Immature natural killer cell (primary cell): ENCODE data around the gene FUT1. TPM values are rescaled to one million over a fixed set of nuclear protein-coding genes. Genes with fewer than 3 reads are reported as not detected.

Source experiments
- DNase-seq, 3 donors: peaks; one replicate each; pipeline ENCODE4 v3.0.0; 2022; ENCODE audit warnings: mixed read lengths in 1 of 3
- H3K27ac Mint-ChIP-seq, 6 donors: one replicate each; pipeline ENCODE4 v1.8.0; 2020; ENCODE audit warnings: mixed read lengths in 6 of 6, mild to moderate bottlenecking in 5 of 6, inconsistent platforms in 4 of 6, moderate library complexity in 3 of 6
- H3K27me3 Mint-ChIP-seq, 3 donors: one replicate each; pipeline ENCODE4 v1.8.0; 2020 to 2021; ENCODE audit warnings: low read depth in 3 of 3, mild to moderate bottlenecking in 3 of 3, mixed read lengths in 3 of 3, moderate library complexity in 3 of 3, inconsistent platforms in 1 of 3
- H3K36me3 Mint-ChIP-seq, 3 donors: one replicate each; pipeline ENCODE4 v1.8.0; 2020; ENCODE audit warnings: mixed read lengths in 3 of 3, inconsistent platforms in 2 of 3, mild to moderate bottlenecking in 2 of 3
- H3K4me1 Mint-ChIP-seq, 2 donors: one replicate each; pipeline ENCODE4 v1.8.0; 2020; ENCODE audit warnings: inconsistent platforms in 2 of 2, mild to moderate bottlenecking in 2 of 2, mixed read lengths in 2 of 2, moderate library complexity in 1 of 2
- H3K4me3 Mint-ChIP-seq, 5 donors: one replicate each; pipeline ENCODE4 v1.8.0; 2020; ENCODE audit warnings: mild to moderate bottlenecking in 5 of 5, mixed read lengths in 5 of 5, inconsistent platforms in 3 of 5, moderate library complexity in 3 of 5
- H3K9me3 Mint-ChIP-seq, 6 donors: one replicate each; pipeline ENCODE4 v1.8.0; 2020; ENCODE audit warnings: mild to moderate bottlenecking in 6 of 6, mixed read lengths in 6 of 6, inconsistent platforms in 4 of 6, moderate library complexity in 3 of 6
- polyA plus RNA-seq, 3 donors: library from polyadenylated mRNA; unstranded; fragments of 300-500 nt; fragmentation: Illumina TruSeq; gene quantifications; one replicate each; pipeline ENCODE4 v1.2.3, GENCODE V29; 2021

The FUT1 gene
- polyA plus RNA-seq, 3 donors from 2014 or later, result not detected

DNA sequence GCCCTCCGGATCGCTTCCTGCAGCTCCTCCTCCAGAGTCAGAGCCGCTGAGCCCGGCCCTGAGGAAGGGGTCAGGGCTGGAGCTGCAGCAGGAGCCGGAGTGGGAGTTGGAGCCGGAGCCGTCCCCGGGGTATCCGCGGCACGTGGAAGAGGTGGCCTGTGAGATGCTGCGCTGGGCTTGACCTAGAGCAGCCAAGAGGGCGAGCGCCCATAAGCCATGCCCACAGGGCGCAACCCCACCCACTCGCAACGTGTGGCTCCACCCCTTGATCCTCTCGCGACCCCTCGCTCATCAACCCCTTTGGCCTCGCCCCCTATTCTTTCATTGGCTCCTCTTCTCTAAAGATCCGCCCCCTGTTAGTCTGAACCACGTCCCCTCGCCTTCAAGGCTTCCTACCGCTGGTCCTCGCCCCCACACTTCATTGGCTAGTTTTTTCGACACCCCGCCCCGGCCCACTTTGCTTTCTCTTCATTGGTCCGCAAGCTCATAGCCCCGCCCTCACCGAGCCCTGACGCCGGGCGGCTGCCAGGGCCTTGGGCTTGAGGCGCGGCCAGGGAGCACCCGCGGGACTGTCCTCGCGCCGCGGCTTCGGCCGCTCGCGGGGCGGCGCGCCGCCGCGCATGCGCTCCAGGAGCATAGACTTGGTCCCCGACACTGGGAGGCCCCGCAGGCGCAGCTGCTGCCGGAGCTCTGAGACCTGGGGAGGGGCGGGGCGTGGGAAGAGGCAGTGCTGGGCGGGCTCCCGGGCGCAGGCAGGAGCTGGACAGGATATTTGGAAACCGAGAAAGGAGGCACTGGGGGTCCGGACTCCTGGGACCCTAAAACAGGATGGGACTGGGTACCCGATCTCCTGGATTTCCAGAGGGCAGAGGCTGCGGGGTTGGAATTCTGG lies 38.3 kb downstream of the FUT1 start:
- Mint-ChIP-seq H3K27ac (peak overlapping the region; percentile 43 to 88 (median 76)), H3K9me3 (no peaks in the 10 kb centered on the region), H3K4me1 (peaks cover 11 to 14% of the 10 kb centered on the region in 2 donors), H3K36me3 (no peaks in the 10 kb centered on the region), H3K27me3 (peaks cover 2 to 4% (median 3%) of the 10 kb centered on the region in 3 donors), H3K4me3 (peak overlapping the region; percentile 78 to 86 (median 84))
- DNase-seq, result peak; percentile 98 to 99 (median 98)

DNA sequence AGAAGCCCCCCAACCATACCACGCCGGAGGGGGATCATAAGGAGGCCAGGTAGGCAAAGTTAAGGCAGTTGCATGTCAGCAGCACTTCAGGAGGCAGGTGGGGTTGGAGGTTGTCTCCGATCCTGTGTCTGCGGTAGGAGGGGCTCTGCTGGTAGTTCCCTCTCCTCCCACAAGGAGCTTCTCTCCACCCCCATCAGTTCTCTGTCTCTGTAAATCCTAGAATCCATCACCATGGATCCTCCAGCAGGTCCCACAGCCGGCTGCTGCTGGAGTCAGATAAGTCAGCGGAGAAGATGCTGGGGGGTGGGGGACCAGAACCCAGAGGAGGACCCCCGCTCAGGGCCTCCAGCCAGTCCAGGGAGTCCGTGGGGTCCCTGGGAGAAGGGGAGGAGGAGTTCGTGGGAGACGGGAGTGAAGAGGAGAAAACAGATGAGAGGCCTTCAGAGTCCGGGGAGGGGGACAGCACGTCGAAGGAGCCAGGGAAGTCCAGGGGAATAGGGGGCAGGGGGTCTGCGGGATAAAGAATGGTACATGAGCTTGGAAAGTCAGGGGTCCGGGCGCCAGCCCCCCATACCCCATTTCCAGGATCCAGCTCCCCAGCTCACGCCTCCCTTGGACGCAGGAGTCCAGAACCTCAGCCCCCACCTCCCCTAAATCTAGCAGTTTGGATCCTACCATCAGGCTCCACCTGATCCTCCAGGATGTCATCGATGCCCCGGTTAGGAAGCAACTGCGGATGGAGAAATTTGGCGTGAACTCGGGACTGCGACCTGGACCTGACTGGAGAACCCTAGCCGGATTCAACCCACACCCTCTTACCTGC lies 39.2 kb downstream of the FUT1 start:
- H3K27ac Mint-ChIP-seq, result peak overlapping the region in 4 of 6 donors; percentile 7 to 78 (median 41)
- H3K9me3 Mint-ChIP-seq, result no peaks in the 10 kb centered on the region
- peaks cover 11 to 14% of the 10 kb centered on the region in 2 donors for H3K4me1 Mint-ChIP-seq
- H3K27me3 Mint-ChIP-seq, result peaks cover 2 to 4% (median 3%) of the 10 kb centered on the region in 3 donors
- no peaks in the 10 kb centered on the region for H3K36me3 Mint-ChIP-seq
- no peak for DNase-seq
- H3K4me3 Mint-ChIP-seq, result peak overlapping the region; percentile 78 to 86 (median 84)

DNA sequence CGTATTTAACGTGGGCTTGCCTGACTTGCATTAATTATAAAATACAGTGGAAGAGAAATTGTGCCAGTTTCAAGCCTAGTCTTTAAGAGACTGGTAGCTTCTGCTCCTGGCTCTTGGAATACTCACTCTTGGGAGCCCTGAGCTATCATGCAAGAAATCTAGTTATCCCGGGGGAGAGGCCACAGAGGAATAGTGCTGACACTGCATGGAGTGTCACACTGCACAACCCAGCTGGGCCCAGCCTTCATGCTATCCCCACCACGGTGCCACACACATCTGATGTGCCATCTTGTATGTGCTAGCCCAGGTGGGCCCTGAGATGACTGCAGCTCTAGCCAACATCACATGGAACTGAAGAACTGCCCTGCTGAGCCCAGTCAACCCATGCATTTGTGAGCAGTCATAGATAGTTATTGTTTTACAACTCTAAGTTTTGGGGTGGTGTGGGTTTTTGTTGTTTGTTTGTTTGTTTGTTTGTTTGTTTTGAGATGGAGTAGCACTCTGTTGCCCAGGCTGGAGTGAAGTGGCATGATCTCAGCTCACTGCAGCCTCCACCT lies 41.3 kb downstream of the FUT1 start:
- Mint-ChIP-seq H3K27ac (no peak overlapping the region), H3K4me3 (peak overlapping the region in 2 of 5 donors; percentile 18 to 25), H3K36me3 (peaks cover 4 to 5% (median 4%) of the 10 kb centered on the region in 3 donors), H3K9me3 (no peaks in the 10 kb centered on the region), H3K27me3 (peaks cover 2 to 3% (median 3%) of the 10 kb centered on the region in 3 donors), H3K4me1 (peaks cover 11 to 14% of the 10 kb centered on the region in 2 donors)
- DNase-seq, result no peak

DNA sequence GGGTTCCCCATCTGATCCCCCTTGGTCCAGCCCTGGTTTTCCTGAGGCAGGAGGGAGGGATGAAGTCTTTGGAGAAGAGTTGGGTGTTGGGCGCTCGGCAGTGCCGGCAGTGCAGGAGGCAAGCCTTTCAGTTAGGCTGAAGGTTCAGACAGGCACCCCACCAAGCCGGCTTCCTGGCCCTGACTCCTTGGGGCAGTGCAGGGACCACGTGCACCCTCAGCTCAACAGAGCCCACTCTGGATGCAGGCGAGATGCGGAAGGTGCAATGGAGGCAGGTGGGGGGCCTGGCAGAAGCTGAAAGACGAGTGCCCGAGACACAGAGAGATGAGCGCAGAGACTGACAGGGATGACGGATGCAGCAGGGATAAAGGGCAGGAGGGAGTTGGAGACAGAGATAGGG lies 44.0 kb downstream of the FUT1 start:
- H3K4me3 Mint-ChIP-seq, result no peak overlapping the region
- peaks cover 4 to 9% (median 4%) of the 10 kb centered on the region in 3 donors for H3K36me3 Mint-ChIP-seq
- H3K27ac Mint-ChIP-seq, result no peak overlapping the region

DNA sequence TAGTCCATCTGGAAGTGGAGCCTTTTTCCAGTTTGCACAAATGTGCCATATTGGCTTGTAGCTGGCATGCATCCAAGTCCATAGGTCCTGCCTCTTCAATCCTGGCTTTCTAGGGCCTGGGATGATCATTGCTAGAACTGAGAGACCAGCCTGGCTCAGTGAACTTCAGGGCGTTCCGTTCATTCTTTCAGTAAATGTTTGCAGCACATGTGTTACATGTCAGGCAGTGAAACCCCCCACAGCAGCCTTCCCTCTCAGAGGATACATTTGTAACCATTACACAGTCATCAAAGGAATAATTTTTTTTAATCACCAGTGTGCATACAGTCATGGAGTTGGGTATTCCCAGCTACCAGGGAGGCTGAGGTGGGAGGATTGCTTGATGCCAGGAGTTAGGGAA lies 47.0 kb downstream of the FUT1 start:
- peaks cover 4 to 19% (median 9%) of the 10 kb centered on the region in 3 donors for H3K36me3 Mint-ChIP-seq
- H3K4me3 Mint-ChIP-seq, result no peak overlapping the region
- no peak for DNase-seq
- no peaks in the 10 kb centered on the region for H3K9me3 Mint-ChIP-seq
- H3K4me1 Mint-ChIP-seq, result no peaks in the 10 kb centered on the region
- no peak overlapping the region for H3K27ac Mint-ChIP-seq
- H3K27me3 Mint-ChIP-seq, result peaks cover 0 to 2% (median 0%) of the 10 kb centered on the region in 3 donors

More for the DNA sequence above, 44.0 kb downstream of the FUT1 start:
- Mint-ChIP-seq H3K27me3 (peaks cover 0 to 2% (median 0%) of the 10 kb centered on the region in 3 donors), H3K9me3 (no peaks in the 10 kb centered on the region), H3K4me1 (peaks cover 0 to 2% of the 10 kb centered on the region in 2 donors)
- DNase-seq, result no peak

DNA sequence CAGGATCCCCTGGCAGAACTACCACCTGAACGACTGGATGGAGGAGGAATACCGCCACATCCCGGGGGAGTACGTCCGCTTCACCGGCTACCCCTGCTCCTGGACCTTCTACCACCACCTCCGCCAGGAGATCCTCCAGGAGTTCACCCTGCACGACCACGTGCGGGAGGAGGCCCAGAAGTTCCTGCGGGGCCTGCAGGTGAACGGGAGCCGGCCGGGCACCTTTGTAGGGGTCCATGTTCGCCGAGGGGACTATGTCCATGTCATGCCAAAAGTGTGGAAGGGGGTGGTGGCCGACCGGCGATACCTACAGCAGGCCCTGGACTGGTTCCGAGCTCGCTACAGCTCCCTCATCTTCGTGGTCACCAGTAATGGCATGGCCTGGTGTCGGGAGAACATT lies 49.1 kb downstream of the FUT1 start:
- Mint-ChIP-seq H3K9me3 (no peaks in the 10 kb centered on the region), H3K4me1 (no peaks in the 10 kb centered on the region), H3K36me3 (peaks cover 4 to 19% (median 13%) of the 10 kb centered on the region in 3 donors), H3K27ac (no peak overlapping the region), H3K27me3 (peaks cover 0 to 5% (median 1%) of the 10 kb centered on the region in 3 donors), H3K4me3 (no peak overlapping the region)
- DNase-seq, result no peak

DNA sequence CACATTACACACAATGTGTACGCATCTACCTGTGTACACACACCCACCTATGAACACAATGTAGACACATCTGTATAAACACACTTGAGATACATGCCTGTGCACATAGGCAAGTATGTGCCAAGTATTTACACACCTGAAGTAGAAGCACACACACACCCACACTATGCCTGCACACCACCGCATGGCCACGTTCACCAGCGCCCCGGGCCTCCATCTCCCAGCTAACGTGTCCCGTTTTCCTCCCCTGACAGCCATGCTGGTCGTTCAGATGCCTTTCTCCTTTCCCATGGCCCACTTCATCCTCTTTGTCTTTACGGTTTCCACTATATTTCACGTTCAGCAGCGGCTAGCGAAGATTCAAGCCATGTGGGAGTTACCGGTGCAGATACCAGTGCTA lies 49.7 kb downstream of the FUT1 start:
- Mint-ChIP-seq H3K27ac (no peak overlapping the region), H3K36me3 (peaks cover 4 to 19% (median 13%) of the 10 kb centered on the region in 3 donors), H3K27me3 (peaks cover 0 to 3% (median 1%) of the 10 kb centered on the region in 3 donors), H3K4me3 (no peak overlapping the region), H3K4me1 (no peaks in the 10 kb centered on the region), H3K9me3 (no peaks in the 10 kb centered on the region)
- no peak for DNase-seq

DNA sequence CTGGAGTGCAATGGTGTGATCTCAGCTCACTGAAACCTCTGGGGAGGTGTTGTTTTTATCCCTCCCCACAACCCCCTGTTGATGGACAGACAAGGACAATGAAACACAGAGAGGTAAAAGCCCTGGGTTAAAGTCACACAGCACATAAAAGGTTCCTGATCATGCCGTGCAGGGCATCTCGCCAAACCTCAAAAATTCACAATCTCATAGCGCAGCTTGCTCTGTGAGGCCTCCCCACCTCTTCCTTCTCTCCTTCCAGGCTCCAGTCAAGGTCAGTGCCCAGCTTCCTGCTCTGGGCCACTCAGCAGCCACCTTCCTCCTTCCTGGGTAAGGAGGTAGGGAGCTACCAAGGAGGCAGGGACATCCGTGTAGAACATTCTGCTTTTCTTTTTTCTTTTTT lies 54.4 kb downstream of the FUT1 start:
- DNase-seq, result no peak
- Mint-ChIP-seq H3K9me3 (no peaks in the 10 kb centered on the region), H3K27ac (no peak overlapping the region), H3K36me3 (peaks cover 0 to 10% (median 9%) of the 10 kb centered on the region in 3 donors), H3K27me3 (peaks cover 0 to 8% (median 8%) of the 10 kb centered on the region in 3 donors), H3K4me1 (peaks cover 0 to 6% of the 10 kb centered on the region in 2 donors), H3K4me3 (no peak overlapping the region)

Other genes with a start within 250 kb of the FUT1 start
- gene LMTK3, start 240.8 kb downstream of the FUT1 start, polyA plus RNA-seq, result not detected
- gene SULT2B1, start 200.5 kb downstream of the FUT1 start, polyA plus RNA-seq, result not detected
- not detected for gene SPACA4, start 145.9 kb downstream of the FUT1 start, polyA plus RNA-seq
- not detected for gene FAM83E, start 137.6 kb downstream of the FUT1 start, polyA plus RNA-seq
- 1,000 to 10,000 TPM in 1 of 3 donors, 100 to 1,000 TPM in 2; 938 to 1,525 (median 950) TPM for gene RPL18, start 133.5 kb downstream of the FUT1 start, polyA plus RNA-seq
- 10 to 100 TPM; 10.5 to 14.5 (median 14.1) TPM for gene SPHK2, start 133.1 kb downstream of the FUT1 start, polyA plus RNA-seq
- gene DBP, start 115.3 kb downstream of the FUT1 start, polyA plus RNA-seq, result 10 to 100 TPM; 23.6 to 65.1 (median 26.3) TPM
- gene CA11, start 106.5 kb downstream of the FUT1 start, polyA plus RNA-seq, result 10 to 100 TPM in 1 of 3 donors, 1 to 10 TPM in 2; 1.8 to 16.4 (median 3.6) TPM
- under 1 TPM in 1 of 3 donors, not detected in 2; 0.46 TPM for gene NTN5, start 79.6 kb downstream of the FUT1 start, polyA plus RNA-seq
- under 1 TPM in 1 of 3 donors, not detected in 2; 0.21 TPM for gene FUT2, start 56.7 kb downstream of the FUT1 start, polyA plus RNA-seq
- gene MAMSTR, start 32.9 kb downstream of the FUT1 start, polyA plus RNA-seq, result 1 to 10 TPM in 1 of 3 donors, under 1 TPM in 1, not detected in 1; 0.17 to 1.1 TPM
- under 1 TPM in 1 of 3 donors, not detected in 2; 0.10 TPM for gene RASIP1, start 12.0 kb downstream of the FUT1 start, polyA plus RNA-seq
- gene IZUMO1, start 5.7 kb downstream of the FUT1 start, polyA plus RNA-seq, result not detected
- not detected for gene FGF21, start 2.9 kb upstream of the FUT1 start, polyA plus RNA-seq
- gene BCAT2, start 58.4 kb upstream of the FUT1 start, polyA plus RNA-seq, result 10 to 100 TPM; 18.0 to 21.3 (median 19.9) TPM
- gene HSD17B14, start 83.8 kb upstream of the FUT1 start, polyA plus RNA-seq, result not detected
- gene PLEKHA4, start 116.0 kb upstream of the FUT1 start, polyA plus RNA-seq, result 1 to 10 TPM; 3.0 to 5.9 (median 4.8) TPM
- 100 to 1,000 TPM in 1 of 3 donors, 10 to 100 TPM in 2; 41.7 to 149 (median 48.8) TPM for gene PPP1R15A, start 119.8 kb upstream of the FUT1 start, polyA plus RNA-seq
- gene TULP2, start 146.1 kb upstream of the FUT1 start, polyA plus RNA-seq, result not detected
- 100 to 1,000 TPM in 1 of 3 donors, 10 to 100 TPM in 2; 76.7 to 219 (median 89.7) TPM for gene NUCB1, start 147.7 kb upstream of the FUT1 start, polyA plus RNA-seq
- gene DHDH, start 181.1 kb upstream of the FUT1 start, polyA plus RNA-seq, result 1 to 10 TPM in 1 of 3 donors, not detected in 2; 1.3 TPM
- 100 to 1,000 TPM in 2 of 3 donors, 10 to 100 TPM in 1; 88.6 to 137 (median 106) TPM for gene BAX, start 202.2 kb upstream of the FUT1 start, polyA plus RNA-seq
- gene FTL, start 212.7 kb upstream of the FUT1 start, polyA plus RNA-seq, result 1,000 to 10,000 TPM; 3,472 to 4,403 (median 4,065) TPM
- gene GYS1, start 240.7 kb upstream of the FUT1 start, polyA plus RNA-seq, result 10 to 100 TPM; 16.0 to 40.3 (median 32.9) TPM
- gene RUVBL2, start 241.2 kb upstream of the FUT1 start, polyA plus RNA-seq, result 10 to 100 TPM; 64.0 to 72.7 (median 64.2) TPM